SU-DHL-6 (cell line): ENCODE data around the gene DPRX.

Source experiments
- H2AFZ ChIP-seq: fragments of 200-600 bp; sonication (generic); 2 replicates; pipeline ENCODE4 v1.6.1; 2014; ENCODE audit warnings: low read depth, mild to moderate bottlenecking, moderate library complexity, mixed read lengths, antibody characterized with exemption, low read length; ENCODE audit not compliant: severe bottlenecking
- H3F3A ChIP-seq: fragments of 200-600 bp; shearing (Covaris generic); 2 replicates; pipeline ENCODE4 v1.6.0; 2016; ENCODE audit warnings: antibody characterized with exemption, mild to moderate bottlenecking; ENCODE audit not compliant: insufficient read depth
- H3K27ac ChIP-seq: fragments of 200-600 bp; sonication (generic); 2 replicates; pipeline ENCODE4 v1.5.1; 2016; ENCODE audit warnings: low read depth, mild to moderate bottlenecking, low read length, moderate library complexity, mixed read lengths
- H3K27me3 ChIP-seq: fragments of 200-600 bp; sonication (generic), shearing (Covaris generic); 2 replicates; pipeline ENCODE4 v1.6.0; 2014; ENCODE audit warnings: mild to moderate bottlenecking, low read length
- H3K36me3 ChIP-seq: fragments of 200-600 bp; sonication (generic); 2 replicates; pipeline ENCODE4 v1.6.1; 2014; ENCODE audit warnings: mild to moderate bottlenecking, low read length, mixed read lengths
- H3K4me2 ChIP-seq: fragments of 300-600, 200-600 bp; shearing (Covaris generic), sonication (generic); 2 replicates; pipeline ENCODE4 v1.6.0; 2014; ENCODE audit warnings: low read length, low read depth, mild to moderate bottlenecking; ENCODE audit not compliant: poor library complexity, severe bottlenecking
- H3K4me3 ChIP-seq: fragments of 200-600 bp; sonication (generic); 2 replicates; pipeline ENCODE4 v1.5.1; 2014; ENCODE audit warnings: antibody characterized with exemption, low read length, mild to moderate bottlenecking, mixed read lengths; ENCODE audit not compliant: insufficient read depth, poor library complexity, severe bottlenecking
- H3K79me2 ChIP-seq: fragments of 200-600 bp; sonication (generic); 2 replicates; pipeline ENCODE4 v1.6.1; 2014; ENCODE audit warnings: mild to moderate bottlenecking, low read length, moderate library complexity; ENCODE audit not compliant: insufficient read depth
- H3K9ac ChIP-seq: fragments of 200-600 bp; sonication (generic); 2 replicates; pipeline ENCODE4 v1.7.0; 2014; ENCODE audit warnings: mild to moderate bottlenecking, low read length
- H3K9me2 ChIP-seq: fragments of 200-600 bp; sonication (generic); replicated peaks from 2 replicates; pipeline ENCODE4 v1.6.1; 2014; ENCODE audit warnings: low read length; ENCODE audit not compliant: insufficient read depth
- H3K9me3 ChIP-seq: fragments of 200-600 bp; sonication (generic); 2 replicates; pipeline ENCODE4 v1.6.1; 2014; ENCODE audit warnings: low read length, mixed read lengths; ENCODE audit not compliant: insufficient read depth
- H4K20me1 ChIP-seq: fragments of 200-600 bp; sonication (generic); 2 replicates; pipeline ENCODE4 v1.6.1; 2014; ENCODE audit warnings: low read depth, mild to moderate bottlenecking, antibody characterized with exemption, low read length, moderate library complexity, mixed read lengths
- CTCF ChIP-seq: fragments of 200-600 bp; sonication (generic); IDR thresholded peaks from one replicate; pipeline ENCODE4 v1.5.1; 2017; ENCODE audit warnings: antibody characterized with exemption, mild to moderate bottlenecking, low read length, moderate library complexity; ENCODE audit not compliant: insufficient read depth, poor library complexity, severe bottlenecking
- EZH2phosphoT487 ChIP-seq: fragments of 200-600 bp; sonication (generic), shearing (Covaris generic); conservative IDR thresholded peaks from 2 replicates; pipeline ENCODE4 v1.6.1; 2018; ENCODE audit warnings: mild to moderate bottlenecking, antibody characterized with exemption, low read length, moderate library complexity, mixed read lengths

DPRX gene

GRCh38 chr19:53642381-53643099, 10.7 kb downstream of the DPRX start:
- Histone ChIP-seq H3K9me3 (no peaks in the 10 kb centered on the region), H3K27me3 (no peaks in the 10 kb centered on the region), H3K9me2 (no peaks in the 10 kb centered on the region), H3K4me3 (no peak overlapping the region), H3K36me3 (no peaks in the 10 kb centered on the region), H3K27ac (no peak overlapping the region), H3K79me2 (no peaks in the 10 kb centered on the region), H3K4me2 (no peak overlapping the region), H3K9ac (no peak overlapping the region), H3F3A (no peaks in the 10 kb centered on the region), H4K20me1 (no peaks in the 10 kb centered on the region), H2AFZ (no peak overlapping the region)
- TF ChIP-seq CTCF (no peak), EZH2phosphoT487 (no peak)

- H3K36me3 ChIP-seq, result no peaks in the 10 kb centered on the region
- no peaks in the 10 kb centered on the region for H3K79me2 ChIP-seq
- no peaks in the 10 kb centered on the region for H3K9me2 ChIP-seq
- H3K4me2 ChIP-seq, result no peak overlapping the region
- H3K9ac ChIP-seq, result no peak overlapping the region
- no peaks in the 10 kb centered on the region for H4K20me1 ChIP-seq
- no peak overlapping the region for H2AFZ ChIP-seq
- TF ChIP-seq EZH2phosphoT487, result no peak
- no peaks in the 10 kb centered on the region; the same call in 1 of the 2 replicates for H3K9me3 ChIP-seq
- no peak overlapping the region for H3K4me3 ChIP-seq
- H3F3A ChIP-seq, result no peaks in the 10 kb centered on the region
- H3K27me3 ChIP-seq, result no peaks in the 10 kb centered on the region
- H3K27ac ChIP-seq, result no peak overlapping the region
Observed at GRCh38 chr19:53644061-53644816, 12.4 kb downstream of the DPRX start.

GRCh38 chr19:53646144-53646543, 14.3 kb downstream of the DPRX start:
- TF ChIP-seq CTCF (no peak), EZH2phosphoT487 (no peak)
- no peaks in the 10 kb centered on the region for H3K27me3 ChIP-seq

GRCh38 chr19:53647350-53647749, 15.6 kb downstream of the DPRX start:
- H4K20me1 ChIP-seq, result no peaks in the 10 kb centered on the region
- H3K9me2 ChIP-seq, result no peaks in the 10 kb centered on the region
- no peaks in the 10 kb centered on the region for H3K36me3 ChIP-seq
- no peak overlapping the region for H3K27ac ChIP-seq
- no peaks in the 10 kb centered on the region for H3F3A ChIP-seq
- H3K27me3 ChIP-seq, result no peaks in the 10 kb centered on the region
- H3K9ac ChIP-seq, result no peak overlapping the region
- no peak overlapping the region for H2AFZ ChIP-seq
- TF ChIP-seq EZH2phosphoT487, result no peak
- TF ChIP-seq CTCF, result no peak
- no peak overlapping the region for H3K4me3 ChIP-seq
- no peak overlapping the region for H3K4me2 ChIP-seq
- H3K9me3 ChIP-seq, result no peaks in the 10 kb centered on the region; the same call in 1 of the 2 replicates
- H3K79me2 ChIP-seq, result no peaks in the 10 kb centered on the region

More at GRCh38 chr19:53646144-53646543, 14.3 kb downstream of the DPRX start:
- Histone ChIP-seq H3K9me2 (no peaks in the 10 kb centered on the region), H3K27ac (no peak overlapping the region), H3K9ac (no peak overlapping the region), H4K20me1 (no peaks in the 10 kb centered on the region), H3K4me2 (no peak overlapping the region), H3K36me3 (no peaks in the 10 kb centered on the region), H3K4me3 (no peak overlapping the region), H3K79me2 (no peaks in the 10 kb centered on the region), H3K9me3 (no peaks in the 10 kb centered on the region; the same call in 1 of the 2 replicates), H3F3A (no peaks in the 10 kb centered on the region), H2AFZ (no peak overlapping the region)
